ENCODE results near the gene ZNF862. TPM values are rescaled to one million over a fixed set of nuclear protein-coding genes. Genes with fewer than 3 reads are reported as not detected.
"Not testable (repeated sequence)": the region's sequence is repeated elsewhere in the genome, so short reads cannot be mapped to it uniquely, and the experiment has no call there.

Gene ZNF862
- polyA plus RNA-seq, 4 donors, result 3.2 to 12.6 (median 6.6) TPM

DNA sequence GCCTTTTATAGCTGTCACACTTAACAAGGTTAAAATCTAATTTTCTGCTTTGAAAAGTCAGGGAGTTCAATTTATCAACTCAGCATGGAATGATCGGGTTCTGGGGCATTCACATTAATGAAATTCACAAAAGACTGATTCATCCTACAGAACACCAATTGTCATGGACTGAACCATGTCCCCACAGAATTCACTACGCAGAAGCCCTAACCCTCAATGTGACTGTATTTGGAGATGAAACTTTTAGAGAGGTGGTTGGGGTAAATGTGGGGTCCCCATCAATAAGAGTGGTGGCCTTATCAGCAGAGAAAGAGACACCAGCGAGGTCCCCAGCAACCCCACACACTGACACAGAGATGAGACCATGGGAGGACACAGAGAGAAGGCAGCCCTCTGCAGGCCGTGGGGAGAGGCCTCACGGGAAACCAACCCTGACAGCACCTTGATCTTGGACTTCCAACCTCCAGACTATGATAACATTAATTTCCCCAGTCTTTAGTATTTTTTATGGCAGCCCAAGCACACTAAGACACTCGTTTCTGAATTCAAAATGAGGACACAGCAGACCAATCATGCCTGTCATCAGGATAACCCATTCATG, 69.7 kb downstream of the ZNF862 start:
- WGBS, 3 donors, result 63 to 70% (median 68%) methylated on average over 4 of the region's 6 CpGs
- H3K27me3 ChIP-seq (ENCODE audit: control insufficient read depth in 3 of 3, insufficient read depth in 3 of 3, low read length in 3 of 3); H3K4me1 ChIP-seq (ENCODE audit: control insufficient read depth in 3 of 3, insufficient read depth in 2 of 3, low read depth in 1 of 3, low read length in 2 of 3); H3K27ac ChIP-seq (ENCODE audit: low read depth in 1 of 3, low read length in 2 of 3); DNase-seq; FAIRE-seq; H3K4me3 ChIP-seq (ENCODE audit: low read depth in 1 of 3, low read length in 3 of 3); H3K9me3 ChIP-seq (ENCODE audit: control insufficient read depth in 2 of 2, insufficient read depth in 1 of 2, low read depth in 1 of 2, low read length in 1 of 2); H3K36me3 ChIP-seq (ENCODE audit: control insufficient read depth in 3 of 3, insufficient read depth in 2 of 3, low read depth in 1 of 3, low read length in 3 of 3): not testable (repeated sequence)

DNA sequence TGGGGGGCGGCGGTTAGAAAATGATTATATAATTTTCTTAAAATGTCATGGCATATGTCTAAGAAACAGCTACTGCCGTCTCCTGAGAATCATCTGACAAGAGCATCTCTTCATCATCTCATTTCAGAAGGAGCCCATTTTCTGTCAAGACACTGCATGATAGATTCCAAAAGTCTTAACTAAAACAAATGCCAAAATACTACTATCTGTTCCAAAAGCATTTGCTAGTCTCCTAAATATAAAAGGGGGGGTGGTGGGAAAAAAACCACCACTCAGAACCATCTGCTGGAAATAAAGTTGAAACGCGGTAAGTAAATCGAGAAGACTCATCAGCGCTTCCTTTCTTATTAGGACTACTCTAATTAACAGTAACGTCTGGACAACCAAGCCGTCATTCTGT, 72.0 kb downstream of the ZNF862 start:
- 71 to 93% (median 90%) methylated on average over 7 of the region's 9 CpGs for WGBS, 3 donors
- not testable (repeated sequence) for H3K4me1 ChIP-seq (ENCODE audit: control insufficient read depth in 3 of 3, insufficient read depth in 2 of 3, low read depth in 1 of 3, low read length in 2 of 3); H3K27me3 ChIP-seq (ENCODE audit: control insufficient read depth in 3 of 3, insufficient read depth in 3 of 3, low read length in 3 of 3); H3K4me3 ChIP-seq (ENCODE audit: low read depth in 1 of 3, low read length in 3 of 3); H3K36me3 ChIP-seq (ENCODE audit: control insufficient read depth in 3 of 3, insufficient read depth in 2 of 3, low read depth in 1 of 3, low read length in 3 of 3); FAIRE-seq; H3K9me3 ChIP-seq (ENCODE audit: control insufficient read depth in 2 of 2, insufficient read depth in 1 of 2, low read depth in 1 of 2, low read length in 1 of 2); H3K27ac ChIP-seq (ENCODE audit: low read depth in 1 of 3, low read length in 2 of 3); DNase-seq

DNA sequence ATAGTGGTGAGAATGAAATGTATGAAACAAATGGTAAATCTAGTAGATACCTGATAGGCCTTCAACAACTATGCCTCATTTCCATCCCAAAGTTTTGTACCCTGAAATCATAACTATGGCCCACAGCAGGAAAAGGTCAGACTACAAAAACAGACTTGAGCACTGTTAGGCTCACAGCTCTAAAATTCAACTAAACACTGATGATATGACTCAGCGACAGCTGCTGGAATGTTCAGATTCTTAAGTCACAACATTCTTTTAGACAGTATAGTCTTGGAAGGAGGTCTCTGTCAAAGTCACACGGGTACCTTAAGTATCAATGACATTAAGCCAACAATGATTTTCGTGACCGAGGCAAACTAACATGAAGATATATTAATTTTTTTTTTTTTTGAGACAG, 74.0 kb downstream of the ZNF862 start:
- H3K36me3 ChIP-seq (ENCODE audit: control insufficient read depth in 3 of 3, insufficient read depth in 2 of 3, low read depth in 1 of 3, low read length in 3 of 3); FAIRE-seq; H3K4me1 ChIP-seq (ENCODE audit: control insufficient read depth in 3 of 3, insufficient read depth in 2 of 3, low read depth in 1 of 3, low read length in 2 of 3); H3K27ac ChIP-seq (ENCODE audit: low read depth in 1 of 3, low read length in 2 of 3); H3K4me3 ChIP-seq (ENCODE audit: low read depth in 1 of 3, low read length in 3 of 3); H3K27me3 ChIP-seq (ENCODE audit: control insufficient read depth in 3 of 3, insufficient read depth in 3 of 3, low read length in 3 of 3); DNase-seq; H3K9me3 ChIP-seq (ENCODE audit: control insufficient read depth in 2 of 2, insufficient read depth in 1 of 2, low read depth in 1 of 2, low read length in 1 of 2): not testable (repeated sequence)
- WGBS, 3 donors, result 66 to 93% (median 81%) methylated on average over 1 of the region's 4 CpGs

Other genes with a start within 250 kb of the ZNF862 start
- gene ZNF467, start 64.8 kb upstream of the ZNF862 start, polyA plus RNA-seq, result 1 to 10 TPM in 3 of 4 donors, under 1 TPM in 1; 0.67 to 5.6 (median 3.9) TPM
- 10 to 100 TPM in 1 of 4 donors, 1 to 10 TPM in 3; 4.0 to 33.8 (median 5.1) TPM for gene ATP6V0E2, start 35.6 kb downstream of the ZNF862 start, polyA plus RNA-seq

All from small intestine (tissue), 7 donors.